ENCODE results near the gene ARHGAP44. TPM values are rescaled to one million over a fixed set of nuclear protein-coding genes. Genes with fewer than 3 reads are reported as not detected.

ARHGAP44 gene
- total and polyA plus RNA-seq, 2 donors (not counting 3 experiments of a cell fraction or from before 2014, with no cell fraction given), result 0.11 to 0.42 TPM

- FAIRE-seq, result no peak
- no peak for TF ChIP-seq CTCF (IDR thresholded peaks at IDR 0.05; ENCODE audit: extremely low read depth in 1 of 2, insufficient read depth in 1 of 2, low read depth in 1 of 2, low read length in 2 of 2)
- TF ChIP-seq POLR2A (IDR thresholded peaks at IDR 0.05; ENCODE audit: low read depth, low read length), result no peak
- dilution Hi-C loops (cut with MboI; ENCODE audit: extremely low pct_ligation_motif_present, low sequenced_read_pairs) (no loop called here), intact Hi-C loops (cut with micrococcal nuclease) (no loop called here)
- Histone ChIP-seq H3K9ac (replicated peaks; ENCODE audit: extremely low read depth, insufficient read depth, low read length) (no peak overlapping the region), H4K20me1 (replicated peaks; ENCODE audit: control insufficient read depth, extremely low read depth, insufficient read depth, low read length) (no peaks in the 10 kb centered on the region), H2AFZ (ENCODE audit: low read depth, low read length) (no peak overlapping the region), H3K36me3 (ENCODE audit: control insufficient read depth in 2 of 2, extremely low read depth in 1 of 2, insufficient read depth in 2 of 2, low read length in 2 of 2) (no peaks in the 10 kb centered on the region), H3K9me1 (replicated peaks; ENCODE audit: control insufficient read depth, extremely low read depth, insufficient read depth, low read length) (no peaks in the 10 kb centered on the region), H3K27ac (ENCODE audit: insufficient read depth, low read depth, low read length) (no peak overlapping the region), H3K4me3 (replicated peaks in 1 of 3; ENCODE audit: insufficient read depth in 1 of 3, low read depth in 1 of 3, low read length in 3 of 3) (no peak overlapping the region), H3K9me3 (replicated peaks; ENCODE audit: control insufficient read depth, insufficient read depth, low read length) (no peaks in the 10 kb centered on the region), H3K4me2 (ENCODE audit: insufficient read depth, low read length) (no peak overlapping the region), H3K27me3 (ENCODE audit: control insufficient read depth in 2 of 2, insufficient read depth in 2 of 2, low read length in 2 of 2) (no peaks in the 10 kb centered on the region), H3K79me2 (ENCODE audit: control insufficient read depth, insufficient read depth, low read length) (no peaks in the 10 kb centered on the region), H3K4me1 (ENCODE audit: control insufficient read depth, extremely low read depth, insufficient read depth, low read length) (no peaks in the 10 kb centered on the region)
- BruUV-seq (replicated peaks), result no TSS peak
- POLR2A ChIA-PET, result no interaction called here
- DNase-seq (ENCODE audit: low read depth, low spot score), result no peak
- CTCF ChIA-PET, result no interaction called here
Measured at GRCh38 chr17:12756786-12757185, 32.5 kb upstream of the ARHGAP44 start.

- Histone ChIP-seq H3K9me1 (replicated peaks; ENCODE audit: control insufficient read depth, extremely low read depth, insufficient read depth, low read length) (no peaks in the 10 kb centered on the region), H2AFZ (ENCODE audit: low read depth, low read length) (no peak overlapping the region), H3K27ac (ENCODE audit: insufficient read depth, low read depth, low read length) (no peak overlapping the region), H3K9me3 (replicated peaks; ENCODE audit: control insufficient read depth, insufficient read depth, low read length) (no peaks in the 10 kb centered on the region), H3K4me3 (replicated peaks in 1 of 3; ENCODE audit: insufficient read depth in 1 of 3, low read depth in 1 of 3, low read length in 3 of 3) (no peak overlapping the region), H3K9ac (replicated peaks; ENCODE audit: extremely low read depth, insufficient read depth, low read length) (no peak overlapping the region), H3K36me3 (ENCODE audit: control insufficient read depth in 2 of 2, extremely low read depth in 1 of 2, insufficient read depth in 2 of 2, low read length in 2 of 2) (no peaks in the 10 kb centered on the region), H4K20me1 (replicated peaks; ENCODE audit: control insufficient read depth, extremely low read depth, insufficient read depth, low read length) (no peaks in the 10 kb centered on the region), H3K4me2 (ENCODE audit: insufficient read depth, low read length) (no peak overlapping the region), H3K79me2 (ENCODE audit: control insufficient read depth, insufficient read depth, low read length) (no peaks in the 10 kb centered on the region), H3K4me1 (ENCODE audit: control insufficient read depth, extremely low read depth, insufficient read depth, low read length) (no peaks in the 10 kb centered on the region), H3K27me3 (ENCODE audit: control insufficient read depth in 2 of 2, insufficient read depth in 2 of 2, low read length in 2 of 2) (no peaks in the 10 kb centered on the region)
- CTCF ChIA-PET, result no interaction called here
- dilution Hi-C loops (cut with MboI; ENCODE audit: extremely low pct_ligation_motif_present, low sequenced_read_pairs) (no loop called here), intact Hi-C loops (cut with micrococcal nuclease) (no loop called here)
- TF ChIP-seq MYC (IDR thresholded peaks at IDR 0.05; ENCODE audit: low read depth, low read length) (no peak), GATA2 (IDR thresholded peaks at IDR 0.05; ENCODE audit: insufficient read depth, insufficient read length, low read depth, low read length) (no peak), CTCF (IDR thresholded peaks at IDR 0.05; ENCODE audit: extremely low read depth in 1 of 2, insufficient read depth in 1 of 2, low read depth in 1 of 2, low read length in 2 of 2) (no peak), JUN (IDR thresholded peaks at IDR 0.05; ENCODE audit: borderline replicate concordance, insufficient read depth, insufficient read length, low read depth) (no peak)
- FAIRE-seq (no peak), DNase-seq (ENCODE audit: low read depth, low spot score) (no peak)
- POLR2A ChIA-PET, result no interaction called here
- BruUV-seq (replicated peaks), result no TSS peak
Measured at GRCh38 chr17:12759090-12759489, 30.2 kb upstream of the ARHGAP44 start.

Data from endothelial cell of umbilical vein (primary cell).